Stomach smooth muscle (tissue), 2 donors: Measurements from ENCODE around the gene INPP5A.

Experiments
- H3K27ac ChIP-seq: one replicate; pipeline ENCODE4 v1.7.0; 2013; ENCODE audit warnings: mild to moderate bottlenecking, low read length, inconsistent platforms
- H3K27me3 ChIP-seq, 2 donors: one replicate each; pipeline ENCODE4 v1.7.0; 2013; ENCODE audit warnings: low read length in 2 of 2; ENCODE audit not compliant: insufficient read depth in 2 of 2, control insufficient read depth in 1 of 2
- H3K36me3 ChIP-seq, 2 donors: one replicate each; pipeline ENCODE4 v1.7.0; 2013; ENCODE audit warnings: low read length in 2 of 2; ENCODE audit not compliant: control insufficient read depth in 2 of 2, insufficient read depth in 2 of 2
- H3K4me1 ChIP-seq: one replicate; pipeline ENCODE4 v1.7.0; 2013; ENCODE audit warnings: low read length; ENCODE audit not compliant: control insufficient read depth, insufficient read depth
- H3K4me3 ChIP-seq, 2 donors: one replicate each; pipeline ENCODE4 v1.7.0; 2013; ENCODE audit warnings: low read length in 2 of 2
- H3K9ac ChIP-seq, 2 donors: one replicate each; pipeline ENCODE4 v1.7.0; 2013; ENCODE audit warnings: low read length in 2 of 2, mild to moderate bottlenecking in 1 of 2
- H3K9me3 ChIP-seq, 2 donors: one replicate each; pipeline ENCODE4 v1.7.0; 2013; ENCODE audit warnings: low read length in 2 of 2; ENCODE audit not compliant: control insufficient read depth in 2 of 2
- donor health status: healthy.
- donor health status: Pancreatic carcinoma.

INPP5A gene

GRCh38 chr10:132711613-132712121, 174.1 kb downstream of the INPP5A start:
- Histone ChIP-seq H3K9me3 (no peaks in the 10 kb centered on the region), H3K4me1 (no peaks in the 10 kb centered on the region), H3K9ac (no peak overlapping the region), H3K27ac (no peak overlapping the region), H3K4me3 (no peak overlapping the region), H3K27me3 (no peaks in the 10 kb centered on the region), H3K36me3 (peaks cover 25 to 35% of the 10 kb centered on the region in 2 donors)

- no peaks in the 10 kb centered on the region for H3K4me1 ChIP-seq
- no peaks in the 10 kb centered on the region for H3K27me3 ChIP-seq
- H3K36me3 ChIP-seq = peaks cover 25 to 35% of the 10 kb centered on the region in 2 donors
- H3K27ac ChIP-seq = no peak overlapping the region
- H3K9ac ChIP-seq = no peak overlapping the region
- no peaks in the 10 kb centered on the region for H3K9me3 ChIP-seq
- no peak overlapping the region for H3K4me3 ChIP-seq
Measured at GRCh38 chr10:132712291-132712690, 174.7 kb downstream of the INPP5A start.

- Histone ChIP-seq H3K4me1 (no peaks in the 10 kb centered on the region), H3K9me3 (no peaks in the 10 kb centered on the region), H3K36me3 (peaks cover 25 to 35% of the 10 kb centered on the region in 2 donors), H3K27me3 (no peaks in the 10 kb centered on the region), H3K9ac (no peak overlapping the region), H3K27ac (no peak overlapping the region), H3K4me3 (no peak overlapping the region)
Measured at GRCh38 chr10:132712743-132713142, 175.2 kb downstream of the INPP5A start.

- Histone ChIP-seq H3K9ac (no peak overlapping the region), H3K4me3 (no peak overlapping the region), H3K4me1 (no peaks in the 10 kb centered on the region), H3K36me3 (peaks cover 25 to 31% of the 10 kb centered on the region in 2 donors), H3K27me3 (no peaks in the 10 kb centered on the region), H3K9me3 (no peaks in the 10 kb centered on the region), H3K27ac (no peak overlapping the region)
Measured at GRCh38 chr10:132713421-132714095, 176.0 kb downstream of the INPP5A start.

- no peaks in the 10 kb centered on the region for H3K4me1 ChIP-seq
- no peaks in the 10 kb centered on the region for H3K9me3 ChIP-seq
- peaks cover 25 to 30% of the 10 kb centered on the region in 2 donors for H3K36me3 ChIP-seq
- no peak overlapping the region for H3K27ac ChIP-seq
- H3K27me3 ChIP-seq = no peaks in the 10 kb centered on the region
- no peak overlapping the region for H3K9ac ChIP-seq
- no peak overlapping the region for H3K4me3 ChIP-seq
Measured at GRCh38 chr10:132714096-132714985, 176.8 kb downstream of the INPP5A start.

- H3K9me3 ChIP-seq = no peaks in the 10 kb centered on the region
- H3K9ac ChIP-seq = no peak overlapping the region
- no peak overlapping the region for H3K27ac ChIP-seq
- no peaks in the 10 kb centered on the region for H3K4me1 ChIP-seq
- no peak overlapping the region for H3K4me3 ChIP-seq
- no peaks in the 10 kb centered on the region for H3K27me3 ChIP-seq
- H3K36me3 ChIP-seq = peaks cover 22 to 28% of the 10 kb centered on the region in 2 donors
Measured at GRCh38 chr10:132714986-132715775, 177.6 kb downstream of the INPP5A start.

- H3K27me3 ChIP-seq = no peaks in the 10 kb centered on the region
- H3K36me3 ChIP-seq = peaks cover 19 to 22% of the 10 kb centered on the region in 2 donors
- no peak overlapping the region for H3K27ac ChIP-seq
- no peak overlapping the region for H3K9ac ChIP-seq
- H3K4me1 ChIP-seq = no peaks in the 10 kb centered on the region
- no peak overlapping the region for H3K4me3 ChIP-seq
- H3K9me3 ChIP-seq = no peaks in the 10 kb centered on the region
Measured at GRCh38 chr10:132715776-132716680, 178.4 kb downstream of the INPP5A start.

- Histone ChIP-seq H3K27ac (no peak overlapping the region), H3K36me3 (peaks cover 14 to 18% of the 10 kb centered on the region in 2 donors), H3K4me1 (no peaks in the 10 kb centered on the region)
Measured at GRCh38 chr10:132716691-132717490, 179.3 kb downstream of the INPP5A start.

GRCh38 chr10:132721725-132722124, 184.1 kb downstream of the INPP5A start:
- H3K9ac ChIP-seq = no peak overlapping the region
- H3K4me1 ChIP-seq = peaks cover 7% of the 10 kb centered on the region
- H3K27me3 ChIP-seq = no peaks in the 10 kb centered on the region
- no peak overlapping the region for H3K4me3 ChIP-seq
- H3K36me3 ChIP-seq = peaks cover 0 to 14% of the 10 kb centered on the region in 2 donors
- no peaks in the 10 kb centered on the region for H3K9me3 ChIP-seq
- peak overlapping the region; percentile 41 for H3K27ac ChIP-seq

More at GRCh38 chr10:132716691-132717490, 179.3 kb downstream of the INPP5A start:
- H3K9me3 ChIP-seq = no peaks in the 10 kb centered on the region
- H3K4me3 ChIP-seq = no peak overlapping the region
- no peaks in the 10 kb centered on the region for H3K27me3 ChIP-seq
- no peak overlapping the region for H3K9ac ChIP-seq
